ENCODE results near the gene GLT8D2. TPM values are rescaled to one million over a fixed set of nuclear protein-coding genes. Genes with fewer than 3 reads are reported as not detected.

The GLT8D2 gene
- total and polyA plus RNA-seq, 2 donors from 2014 or later, result 7.0 to 7.7 TPM

DNA sequence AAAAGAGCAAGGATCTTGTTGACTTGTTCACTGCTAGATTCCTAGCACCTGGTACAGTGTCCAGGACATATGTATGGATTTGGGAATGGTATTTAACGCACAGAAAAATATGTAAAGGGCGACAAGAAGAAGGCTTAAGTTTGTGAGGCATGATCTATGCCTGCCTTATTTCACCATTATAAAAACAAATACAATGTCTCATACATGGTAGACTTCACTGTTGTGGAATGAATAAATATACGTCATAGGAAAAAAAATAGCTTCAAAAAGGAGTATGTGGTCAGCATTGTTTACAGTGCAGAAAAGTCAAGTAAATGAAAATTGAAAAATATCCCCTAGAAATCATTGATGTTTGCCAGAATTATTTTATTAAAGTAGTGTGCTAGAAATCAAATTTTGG, 44.3 kb upstream of the GLT8D2 start:
- Histone ChIP-seq H3K27me3 (ENCODE audit: control insufficient read depth, insufficient read depth, low read length) (no peaks in the 10 kb centered on the region), H3K9ac (ENCODE audit: low read length in 3 of 3) (no peak overlapping the region), H3K27ac (ENCODE audit: low read depth in 2 of 2, low read length in 2 of 2) (no peak overlapping the region), H3K4me3 (ENCODE audit: low read length in 3 of 3) (no peak overlapping the region), H3K4me1 (ENCODE audit: control insufficient read depth in 2 of 3, insufficient read depth in 2 of 3, low read depth in 1 of 3, low read length in 3 of 3) (no peaks in the 10 kb centered on the region), H3K36me3 (ENCODE audit: control insufficient read depth in 2 of 3, insufficient read depth in 3 of 3, low read length in 3 of 3) (peaks cover 9 to 28% (median 13%) of the 10 kb centered on the region in 3 donors), H3K9me3 (ENCODE audit: control insufficient read depth in 2 of 3, insufficient read depth in 1 of 3, low read length in 3 of 3) (no peaks in the 10 kb centered on the region)
- FAIRE-seq, result no peak
- DNase-seq, result no peak
- no peak for TF ChIP-seq CTCF (IDR thresholded peaks at IDR 0.05; ENCODE audit: borderline replicate concordance, extremely low read depth, insufficient read depth)
- intact Hi-C loops (cut with DNase I), result no loop called here

DNA sequence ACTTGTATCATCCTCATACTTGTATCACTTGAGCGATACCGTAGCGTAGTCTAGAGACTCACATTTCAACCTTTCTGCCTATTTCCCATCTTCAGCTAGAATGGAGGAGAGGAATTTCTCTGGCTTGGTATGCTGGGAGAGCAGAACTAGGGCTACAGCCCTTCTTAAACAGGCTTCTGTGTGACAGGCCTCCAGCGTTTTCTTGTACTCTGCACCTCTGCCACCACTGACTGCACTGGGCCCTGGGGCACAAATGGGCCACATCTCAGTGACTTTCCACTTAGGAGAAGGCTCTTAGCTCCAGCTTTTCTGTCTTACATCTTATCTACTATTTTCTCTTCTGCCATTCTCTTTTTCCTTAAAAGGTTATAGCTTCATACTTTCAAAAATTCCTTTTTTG, 41.1 kb upstream of the GLT8D2 start:
- no peaks in the 10 kb centered on the region for H3K9me3 ChIP-seq (ENCODE audit: control insufficient read depth in 2 of 3, insufficient read depth in 1 of 3, low read length in 3 of 3)
- no peak overlapping the region for H3K9ac ChIP-seq (ENCODE audit: low read length in 3 of 3)
- FAIRE-seq, result no peak
- peaks cover 8 to 22% (median 16%) of the 10 kb centered on the region in 3 donors for H3K36me3 ChIP-seq (ENCODE audit: control insufficient read depth in 2 of 3, insufficient read depth in 3 of 3, low read length in 3 of 3)
- H3K4me3 ChIP-seq (ENCODE audit: low read length in 3 of 3), result no peak overlapping the region
- DNase-seq, result no peak
- H3K27me3 ChIP-seq (ENCODE audit: control insufficient read depth, insufficient read depth, low read length), result no peaks in the 10 kb centered on the region
- no peaks in the 10 kb centered on the region for H3K4me1 ChIP-seq (ENCODE audit: control insufficient read depth in 2 of 3, insufficient read depth in 2 of 3, low read depth in 1 of 3, low read length in 3 of 3)
- intact Hi-C loops (cut with DNase I), result no loop called here
- TF ChIP-seq CTCF (IDR thresholded peaks at IDR 0.05; ENCODE audit: borderline replicate concordance, extremely low read depth, insufficient read depth), result no peak
- no peak overlapping the region for H3K27ac ChIP-seq (ENCODE audit: low read depth in 2 of 2, low read length in 2 of 2)

DNA sequence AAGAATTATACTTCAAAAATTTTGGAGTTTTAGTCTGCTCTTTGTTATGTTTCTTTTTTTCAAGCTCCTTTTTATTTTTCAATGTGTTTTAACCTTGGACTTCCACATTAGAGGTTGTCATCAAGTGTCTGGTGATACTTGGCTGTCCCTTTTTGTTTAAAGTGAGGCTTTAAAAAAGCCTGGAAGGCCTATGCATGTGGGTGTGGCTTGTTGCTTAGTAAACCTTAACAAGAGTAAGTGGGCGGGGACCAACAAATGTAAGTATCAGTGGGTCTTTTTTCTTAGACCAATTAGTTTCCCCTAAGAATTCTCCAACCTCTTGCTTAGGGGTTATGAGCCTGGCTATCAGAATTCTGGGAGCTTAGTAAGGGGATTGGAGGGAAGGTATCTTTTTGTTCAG, 40.7 kb upstream of the GLT8D2 start:
- no peak for TF ChIP-seq CTCF (IDR thresholded peaks at IDR 0.05; ENCODE audit: borderline replicate concordance, extremely low read depth, insufficient read depth)
- Histone ChIP-seq H3K4me1 (ENCODE audit: control insufficient read depth in 2 of 3, insufficient read depth in 2 of 3, low read depth in 1 of 3, low read length in 3 of 3) (no peaks in the 10 kb centered on the region), H3K9me3 (ENCODE audit: control insufficient read depth in 2 of 3, insufficient read depth in 1 of 3, low read length in 3 of 3) (no peaks in the 10 kb centered on the region), H3K36me3 (ENCODE audit: control insufficient read depth in 2 of 3, insufficient read depth in 3 of 3, low read length in 3 of 3) (peaks cover 8 to 22% (median 16%) of the 10 kb centered on the region in 3 donors), H3K27ac (ENCODE audit: low read depth in 2 of 2, low read length in 2 of 2) (no peak overlapping the region), H3K9ac (ENCODE audit: low read length in 3 of 3) (no peak overlapping the region), H3K4me3 (ENCODE audit: low read length in 3 of 3) (no peak overlapping the region), H3K27me3 (ENCODE audit: control insufficient read depth, insufficient read depth, low read length) (no peaks in the 10 kb centered on the region)
- FAIRE-seq, result no peak
- no peak for DNase-seq
- intact Hi-C loops (cut with DNase I), result no loop called here

All from kidney (tissue), 14 donors.